Superior temporal gyrus (tissue), 1 donor: Measurements from ENCODE around the gene EIF4A3.

Experiments
- DNase-seq: peaks from one replicate; pipeline ENCODE4 v3.0.0-alpha.2; 2016; ENCODE audit errors: extremely low spot score

The EIF4A3 gene

GRCh38 chr17:80147035-80147822 lies at the start of gene EIF4A3:
EIF4A3 (minus strand) TSS chr17:80147128; CDS start chr17:80146961, 167 bp downstream.
- peak; percentile 98 for DNase-seq

- DNase-seq: no peak
Observed at GRCh38 chr17:80196652-80197051, 49.7 kb upstream of the EIF4A3 start.

- no peak for DNase-seq
Observed at GRCh38 chr17:80195671-80196529, 49.0 kb upstream of the EIF4A3 start.

- no peak for DNase-seq
Observed at GRCh38 chr17:80195141-80195540, 48.2 kb upstream of the EIF4A3 start.

GRCh38 chr17:80191865-80192661 lies 45.1 kb upstream of the EIF4A3 start:
- peak; percentile 77 for DNase-seq

GRCh38 chr17:80191192-80191591 lies 44.3 kb upstream of the EIF4A3 start:
- DNase-seq: no peak

- no peak for DNase-seq
Observed at GRCh38 chr17:80190716-80191115, 43.8 kb upstream of the EIF4A3 start.

- no peak for DNase-seq
Observed at GRCh38 chr17:80189611-80190010, 42.7 kb upstream of the EIF4A3 start.

GRCh38 chr17:80187515-80187941 lies 40.6 kb upstream of the EIF4A3 start:
- no peak for DNase-seq

GRCh38 chr17:80187090-80187489 lies 40.2 kb upstream of the EIF4A3 start:
- DNase-seq: no peak

- no peak for DNase-seq
Observed at GRCh38 chr17:80185968-80186367, 39.0 kb upstream of the EIF4A3 start.

- DNase-seq: no peak
Observed at GRCh38 chr17:80184423-80184714, 37.4 kb upstream of the EIF4A3 start.

GRCh38 chr17:80183581-80184422 lies 36.9 kb upstream of the EIF4A3 start:
- no peak for DNase-seq

- DNase-seq: no peak
Observed at GRCh38 chr17:80182845-80183223, 35.9 kb upstream of the EIF4A3 start.

- DNase-seq: no peak
Observed at GRCh38 chr17:80182118-80182844, 35.4 kb upstream of the EIF4A3 start.

GRCh38 chr17:80181431-80181830 lies 34.5 kb upstream of the EIF4A3 start:
- DNase-seq: no peak

- no peak for DNase-seq
Observed at GRCh38 chr17:80180192-80180591, 33.3 kb upstream of the EIF4A3 start.

GRCh38 chr17:80177986-80178595 lies 31.2 kb upstream of the EIF4A3 start:
- no peak for DNase-seq

GRCh38 chr17:80176757-80177156 lies 29.8 kb upstream of the EIF4A3 start:
- DNase-seq: no peak

GRCh38 chr17:80173916-80174315 lies 27.0 kb upstream of the EIF4A3 start:
- DNase-seq: no peak
